Sciatic nerve (tissue), 2 donors: ENCODE results near the gene LUC7L. TPM values are rescaled to one million over a fixed set of nuclear protein-coding genes. Genes with fewer than 3 reads are reported as not detected.
"Not testable (repeated sequence)": the region's sequence is repeated elsewhere in the genome, so short reads cannot be mapped to it uniquely, and the experiment has no call there.

ENCODE experiments used
- ATAC-seq: fragments of 200-7000 bp; cut with Tn5 transposase; one replicate; pipeline ENCODE4 v1.9.1; 2020; ENCODE audit warnings: mild to moderate bottlenecking, moderate library complexity
- DNase-seq: peaks from one replicate; pipeline ENCODE4 v3.0.0-alpha.2; 2020; ENCODE audit warnings: low spot score
- intact Hi-C: fragments of 100-400 bp; cut with DNase I; formaldehyde crosslinking; loops from one replicate; pipeline ENCODE4 v1.14.2; 2022
- total RNA-seq: library from RNA; stranded (reverse); fragmentation: NEBNext Ultra II Directional; extraction: Animal tissue kit (Norgen Biotek cat#: 25700); gene quantifications from one replicate; pipeline ENCODE4 v1.2.1, GENCODE V29; 2021
- donor health status: DM: no; HTN: no; CAD: no.
- donor health status: DM: no; HTN: no; CAD: no.

The LUC7L gene
- total RNA-seq, 1 donor from 2014 or later = 102 TPM

GRCh38 chr16:234468-235305 lies 5.4 kb upstream of the LUC7L start, which contains the start of gene FAM234A:
Gene FAM234A, plus strand, starts transcription at chr16:234821. Its CDS starts 19,593 bp downstream, at chr16:254414.
- DNase-seq = peak; percentile 96
- intact Hi-C loops = no loop called here
- ATAC-seq = peak; percentile 97

- ATAC-seq (no peak), DNase-seq (no peak)
- intact Hi-C loops = no loop called here
Measured at GRCh38 chr16:230949-231348, 1.7 kb upstream of the LUC7L start.

- ATAC-seq, intact Hi-C loops, DNase-seq: not testable (repeated sequence)
Measured at GRCh38 chr16:230351-230750, 1.1 kb upstream of the LUC7L start.

GRCh38 chr16:229731-230281 lies 557 bp upstream of the LUC7L start:
- no peak for ATAC-seq
- no peak for DNase-seq
- intact Hi-C loops = no loop called here

GRCh38 chr16:228151-228851 lies 948 bp downstream of the LUC7L start:
- ATAC-seq (peak; percentile 6), DNase-seq (no peak)
- intact Hi-C loops = no loop called here

GRCh38 chr16:220021-220420 lies 9.2 kb downstream of the LUC7L start:
- DNase-seq (no peak), ATAC-seq (no peak)
- intact Hi-C loops = no loop called here

- ATAC-seq (no peak), DNase-seq (no peak)
- intact Hi-C loops = no loop called here
Measured at GRCh38 chr16:212999-213398, 16.2 kb downstream of the LUC7L start.

- intact Hi-C loops, ATAC-seq, DNase-seq: not testable (repeated sequence)
Measured at GRCh38 chr16:211631-212180, 17.5 kb downstream of the LUC7L start.

GRCh38 chr16:209359-209758 lies 19.9 kb downstream of the LUC7L start:
- ATAC-seq, intact Hi-C loops, DNase-seq: not testable (repeated sequence)

- ATAC-seq, intact Hi-C loops, DNase-seq: not testable (repeated sequence)
Measured at GRCh38 chr16:204046-204445, 25.2 kb downstream of the LUC7L start.

- ATAC-seq = no peak
- no peak for DNase-seq
- intact Hi-C loops = no loop called here
Measured at GRCh38 chr16:203246-203645, 26.0 kb downstream of the LUC7L start.

- intact Hi-C loops = no loop called here
- DNase-seq (no peak), ATAC-seq (no peak)
Measured at GRCh38 chr16:200388-200787, 28.9 kb downstream of the LUC7L start.

- ATAC-seq (no peak), DNase-seq (no peak)
- intact Hi-C loops = no loop called here
Measured at GRCh38 chr16:194516-194915, 34.7 kb downstream of the LUC7L start.

GRCh38 chr16:193441-193840 lies 35.8 kb downstream of the LUC7L start:
- DNase-seq (no peak), ATAC-seq (no peak)
- intact Hi-C loops = no loop called here

- DNase-seq (no peak), ATAC-seq (no peak)
- intact Hi-C loops = no loop called here
Measured at GRCh38 chr16:192686-193085, 36.6 kb downstream of the LUC7L start.

GRCh38 chr16:191831-192230 lies 37.4 kb downstream of the LUC7L start:
- intact Hi-C loops = no loop called here
- ATAC-seq = no peak
- no peak for DNase-seq

GRCh38 chr16:189604-190186 lies 39.6 kb downstream of the LUC7L start:
- intact Hi-C loops = no loop called here
- DNase-seq = no peak
- ATAC-seq = no peak

- ATAC-seq (no peak), DNase-seq (no peak)
- intact Hi-C loops = no loop called here
Measured at GRCh38 chr16:188674-189073, 40.6 kb downstream of the LUC7L start.

GRCh38 chr16:187330-187729 lies 41.9 kb downstream of the LUC7L start:
- ATAC-seq (no peak), DNase-seq (no peak)
- intact Hi-C loops = no loop called here
